Panc1 (cell line): ENCODE data around the gene WDR4. TPM values are rescaled to one million over a fixed set of nuclear protein-coding genes. Genes with fewer than 3 reads are reported as not detected.

ENCODE experiments used
- ATAC-seq: fragments of 200-7000 bp; cut with Tn5 transposase; 2 replicates; pipeline ENCODE4 v1.9.1; 2020; ENCODE audit warnings: mild to moderate bottlenecking, moderate library complexity
- BruUV-seq: library from RNA; stranded (reverse); fragments of 400-500 nt; replicated peaks from 2 replicates; lab custom pipeline; 2021; lab: Mats Ljungman, UMichigan
- CTCF ChIA-PET: fragments of 300-600 bp; sonication (Branson Sonifier 250); formaldehyde crosslinking; loops from one replicate; lab custom pipeline; 2022; ENCODE audit warnings: antibody characterized with exemption; lab: Charles Lee
- POLR2A ChIA-PET: fragments of 300-600 bp; sonication (Branson Sonifier 250); formaldehyde crosslinking; loops from one replicate; lab custom pipeline; 2022; ENCODE audit warnings: antibody characterized with exemption; lab: Charles Lee
- DNase-seq: peaks from one replicate; pipeline ENCODE4 v3.0.0-alpha.2; 2010; ENCODE audit warnings: low read depth, low spot score
- H3K27ac ChIP-seq: 2 replicates; pipeline ENCODE4 v1.5.1; 2011; ENCODE audit warnings: mild to moderate bottlenecking, low read length, inconsistent platforms
- H3K27me3 ChIP-seq: fragments of 200-500 bp; sonication (Bioruptor generic); 2 replicates; pipeline ENCODE4 v1.6.0; 2014; ENCODE audit warnings: low read length, inconsistent platforms; ENCODE audit not compliant: control insufficient read depth, insufficient read depth
- H3K36me3 ChIP-seq: fragments of 200-500 bp; sonication (Bioruptor generic); 2 replicates; pipeline ENCODE4 v1.5.1; 2014; ENCODE audit warnings: inconsistent platforms, mild to moderate bottlenecking, low read length, moderate library complexity; ENCODE audit not compliant: control insufficient read depth, insufficient read depth
- H3K4me1 ChIP-seq: 2 replicates; pipeline ENCODE4 v1.5.1; 2011; ENCODE audit warnings: inconsistent platforms, mild to moderate bottlenecking, low read length, moderate library complexity; ENCODE audit not compliant: control insufficient read depth, insufficient read depth
- H3K4me3 ChIP-seq, 2 experiments: 2 replicates each; pipeline ENCODE4 v1.5.1; 2011 to 2012; ENCODE audit warnings: low read depth in 2 of 2, low read length in 2 of 2, mild to moderate bottlenecking in 2 of 2, inconsistent platforms in 1 of 2, moderate library complexity in 1 of 2
- H3K9me3 ChIP-seq: fragments of 200-500 bp; sonication (Bioruptor generic); 2 replicates; pipeline ENCODE4 v1.5.1; 2014; ENCODE audit warnings: low read depth, mild to moderate bottlenecking, inconsistent platforms, low read length, moderate library complexity; ENCODE audit not compliant: control insufficient read depth, insufficient read depth
- CTCF ChIP-seq: fragments of 450-650 bp; IDR thresholded peaks from 2 replicates; pipeline ENCODE4 v1.5.1; 2017; ENCODE audit warnings: mild to moderate bottlenecking
- POLR2AphosphoS5 ChIP-seq: IDR thresholded peaks from 2 replicates; pipeline ENCODE4 v1.6.1; 2012; ENCODE audit warnings: mild to moderate bottlenecking, low read depth, low read length, moderate library complexity
- REST ChIP-seq, 2 experiments: IDR thresholded peaks; 2 replicates each; pipeline ENCODE4 v1.6.1; 2011 to 2012; ENCODE audit warnings: low read depth in 2 of 2, control low read depth in 1 of 2, low read length in 1 of 2, mild to moderate bottlenecking in 1 of 2, moderate library complexity in 1 of 2; ENCODE audit not compliant: insufficient read depth in 1 of 2
- SIN3A ChIP-seq: IDR thresholded peaks from 2 replicates; pipeline ENCODE4 v1.6.1; 2012; ENCODE audit warnings: low read depth, mild to moderate bottlenecking, low read length, moderate library complexity, borderline replicate concordance; ENCODE audit not compliant: insufficient read depth
- TCF7L2 ChIP-seq: IDR thresholded peaks from 2 replicates; pipeline ENCODE4 v1.6.1; 2011; ENCODE audit warnings: mild to moderate bottlenecking, low read depth, low read length, inconsistent platforms
- in situ Hi-C: cut with HindIII; loops from 2 replicates; pipeline ENCODE4 v1.10.0; 2016; ENCODE audit warnings: low sequenced_read_pairs, low pct_unique_long_range_greater_than_20kb
- intact Hi-C: fragments of 100-400 bp; cut with micrococcal nuclease; formaldehyde crosslinking; loops from one replicate; pipeline ENCODE4 v1.10.0; 2022; ENCODE audit not compliant: unreplicated experiment
- total RNA-seq: library from RNA; stranded (reverse); gene quantifications from one replicate; pipeline ENCODE4 v1.2.1, GENCODE V29; 2021; ENCODE audit not compliant: unreplicated experiment

WDR4 gene
- total RNA-seq, 1 experiment from 2014 or later: 36.7 TPM

GRCh38 chr21:42847726-42848125, 31.6 kb downstream of the WDR4 start:
- POLR2A ChIA-PET: no interaction called here
- Histone ChIP-seq H3K36me3 (no peaks in the 10 kb centered on the region; the same call in 1 of the 2 replicates), H3K4me1 (no peaks in the 10 kb centered on the region), H3K9me3 (no peaks in the 10 kb centered on the region), H3K27ac (no peak overlapping the region), H3K4me3 (no peak overlapping the region), H3K27me3 (no peaks in the 10 kb centered on the region)
- no peak for DNase-seq
- in situ Hi-C loops: no loop called here
- no TSS peak for BruUV-seq
- no peak for TF ChIP-seq REST (IDR thresholded peaks at IDR 0.05; ENCODE audit: insufficient read depth in 1 of 2, low read depth in 2 of 2, low read length in 1 of 2)
- no peak for TF ChIP-seq SIN3A
- TF ChIP-seq CTCF: no peak
- TF ChIP-seq TCF7L2: no peak
- no peak for TF ChIP-seq POLR2AphosphoS5
- no peak for ATAC-seq
- CTCF ChIA-PET: no interaction called here
- intact Hi-C loops: no loop called here

GRCh38 chr21:42847051-42847707, 32.2 kb downstream of the WDR4 start:
- DNase-seq (no peak), ATAC-seq (no peak)
- ChIA-PET CTCF (no interaction called here), POLR2A (no interaction called here)
- Histone ChIP-seq H3K4me1 (no peaks in the 10 kb centered on the region), H3K36me3 (no peaks in the 10 kb centered on the region; the same call in 1 of the 2 replicates), H3K27me3 (no peaks in the 10 kb centered on the region), H3K27ac (no peak overlapping the region), H3K4me3 (no peak overlapping the region), H3K9me3 (no peaks in the 10 kb centered on the region)
- in situ Hi-C loops: no loop called here
- TF ChIP-seq CTCF: no peak
- TF ChIP-seq POLR2AphosphoS5: no peak
- no peak for TF ChIP-seq SIN3A
- TF ChIP-seq REST (IDR thresholded peaks at IDR 0.05; ENCODE audit: insufficient read depth in 1 of 2, low read depth in 2 of 2, low read length in 1 of 2): no peak
- no peak for TF ChIP-seq TCF7L2
- no TSS peak for BruUV-seq
- intact Hi-C loops: no loop called here
